ENCODE data around the gene BORCS5. TPM values are rescaled to one million over a fixed set of nuclear protein-coding genes. Genes with fewer than 3 reads are reported as not detected.

Gene BORCS5
- total and polyA plus RNA-seq, 2 of the 8 experiments (the other 6 are each of a cell fraction or from before 2014, with no cell fraction given) = 8.3 to 17.4 TPM

- POLR2A ChIA-PET (ENCODE audit: partially characterized antibody) = no interaction called here
- Histone ChIP-seq H3K9me3 (ENCODE audit: insufficient read depth in 2 of 2, low read depth in 1 of 2, low read length in 1 of 2) (no peaks in the 10 kb centered on the region), H3K79me2 (ENCODE audit: control insufficient read depth in 1 of 2, insufficient read depth in 2 of 2, low read length in 2 of 2) (peaks cover 0 to 93% of the 10 kb centered on the region in 2 experiments; a peak in 3 of 4 replicates), H3K23ac (ENCODE audit: insufficient read length) (no peak overlapping the region), H3K4ac (replicated peaks; ENCODE audit: insufficient read length, low read depth, low read length) (no peak overlapping the region), H2BK12ac (ENCODE audit: low read depth, low read length) (no peak overlapping the region), H2BK120ac (replicated peaks; ENCODE audit: low read depth, low read length) (no peak overlapping the region), H4K91ac (replicated peaks; ENCODE audit: insufficient read length, low read length) (no peak overlapping the region), H3K9ac (replicated peaks in 1 of 4; ENCODE audit: extremely low read depth in 1 of 4, low read depth in 3 of 4, low read length in 3 of 4) (no peak overlapping the region), H3K27me3 (replicated peaks in 1 of 4; ENCODE audit: control insufficient read depth in 3 of 4, extremely low read depth in 1 of 4, insufficient read depth in 3 of 4, low read length in 3 of 4) (no peaks in the 10 kb centered on the region), H3K27ac (ENCODE audit: low read depth, low read length) (no peak overlapping the region), H4K8ac (ENCODE audit: extremely low read depth, insufficient read depth, low read length) (no peak overlapping the region), H2BK20ac (ENCODE audit: low read length) (no peak overlapping the region), H3K4me2 (ENCODE audit: insufficient read depth in 1 of 2, low read depth in 2 of 2, low read length in 2 of 2) (no peak overlapping the region; a peak in 1 of 4 replicates), H3K56ac (replicated peaks; ENCODE audit: insufficient read length, low read depth, low read length) (no peak overlapping the region), H4K20me1 (replicated peaks in 1 of 2; ENCODE audit: control insufficient read depth in 1 of 2, insufficient read depth in 2 of 2, low read length in 2 of 2) (peaks cover 5 to 9% of the 10 kb centered on the region in 2 experiments), H2BK5ac (ENCODE audit: low read depth, low read length) (no peak overlapping the region), H3K4me3 (ENCODE audit: extremely low read depth in 1 of 4, insufficient read depth in 2 of 4, low read depth in 3 of 4, low read length in 4 of 4) (no peak overlapping the region), H2AFZ (ENCODE audit: low read length) (no peak overlapping the region), H2BK15ac (ENCODE audit: low read length) (no peak overlapping the region), H3K14ac (ENCODE audit: insufficient read length) (no peak overlapping the region), H3K36me3 (ENCODE audit: control insufficient read depth in 2 of 4, insufficient read depth in 4 of 4, low read length in 3 of 4) (no peaks in the 10 kb centered on the region), H3K4me1 (replicated peaks in 1 of 4; ENCODE audit: control insufficient read depth in 3 of 4, insufficient read depth in 4 of 4, low read length in 3 of 4) (peaks cover 0 to 17% (median 4%) of the 10 kb centered on the region in 4 experiments; a peak in 4 of 7 replicates), H4K5ac (ENCODE audit: insufficient read length, low read depth, low read length) (no peak overlapping the region), H3K79me1 (ENCODE audit: low read depth, low read length) (peaks cover 4% of the 10 kb centered on the region; the same call in 1 of the 2 replicates), H3K18ac (ENCODE audit: extremely low read depth, low read length) (no peak overlapping the region; the same call in 1 of the 2 replicates), H2AK5ac (ENCODE audit: low read depth, low read length) (no peak overlapping the region), H3K23me2 (ENCODE audit: low read depth, low read length) (no peaks in the 10 kb centered on the region)
- TF ChIP-seq GTF2F1 (IDR thresholded peaks at IDR 0.05; ENCODE audit: borderline replicate concordance, low read depth, low read length) = no peak
- no peak for TF ChIP-seq KDM5A (IDR thresholded peaks at IDR 0.05; ENCODE audit: low read length)
- TF ChIP-seq KDM4A (IDR thresholded peaks at IDR 0.05; ENCODE audit: low read depth, low read length, severe bottlenecking) = no peak
- TF ChIP-seq CEBPB (IDR thresholded peaks at IDR 0.05; ENCODE audit: low read depth, low read length) = no peak
- no peak for TF ChIP-seq CBX5 (IDR thresholded peaks at IDR 0.05; ENCODE audit: low read depth, low read length)
- WGBS, 2 experiments (ENCODE audit: extremely low coverage in 1 of 2, insufficient coverage in 1 of 2, insufficient read length in 1 of 2, insufficient replicate concordance in 2 of 2, low coverage in 1 of 2, low lambda C conversion rate in 2 of 2, missing lambda C conversion rate in 1 of 2) = 55% methylated on average over 1 of the region's 1 CpG; no CpG with 5 or more reads in 1 of the 2 experiments
- CTCF ChIA-PET (ENCODE audit: partially characterized antibody) = interaction anchor here (2.3 kb wide), 1 partner anchor 123 kb away, joined by 5 read pairs; no protein-coding TSS in a partner anchor
- FAIRE-seq (no peak), DNase-seq (ENCODE audit: low read depth in 1 of 2, low spot score in 2 of 2) (no peak)
Measured at GRCh38 chr12:12507121-12507520, 150.2 kb downstream of the BORCS5 start.
